ENCODE results near the gene SLC26A2.

DNA sequence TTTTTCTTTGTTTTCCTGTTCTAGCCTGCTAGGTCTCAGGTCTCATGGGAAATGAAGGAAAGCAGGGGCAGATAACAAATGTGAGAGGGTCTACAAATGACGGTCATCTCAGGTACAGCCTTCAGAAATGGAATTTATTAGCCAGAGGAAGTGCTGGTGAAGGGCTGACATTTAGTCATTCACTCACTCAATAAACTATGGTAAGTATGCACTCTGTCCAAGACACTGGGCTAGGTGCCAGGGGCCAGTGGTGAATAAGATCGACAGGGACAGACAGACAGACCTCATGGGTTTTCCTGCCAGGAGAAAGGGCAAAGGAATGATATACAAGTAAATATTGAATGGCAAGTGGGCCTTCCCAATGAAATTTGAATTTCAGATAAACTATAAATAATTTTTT, 22.3 kb upstream of the SLC26A2 start:
- no peak for TF ChIP-seq CTCF (IDR thresholded peaks at IDR 0.05)
- TF ChIP-seq POLR2A (IDR thresholded peaks at IDR 0.05), result no peak

Data from thyroid gland (tissue), 4 donors.